Vagina (tissue), 2 donors: ENCODE data around the gene GRIK2. TPM values are rescaled to one million over a fixed set of nuclear protein-coding genes. Genes with fewer than 3 reads are reported as not detected.
"Not testable (repeated sequence)": the region's sequence is repeated elsewhere in the genome, so short reads cannot be mapped to it uniquely, and the experiment has no call there.

Experiments used
- DNase-seq, 2 donors: peaks; one replicate each; pipeline ENCODE4 v3.0.0-alpha.2; 2017; ENCODE audit errors: extremely low spot score in 2 of 2
- H3K27ac ChIP-seq: fragments of 200-600 bp; sonication (generic); one replicate; pipeline ENCODE4 v1.5.1; 2019
- H3K27me3 ChIP-seq: fragments of 200-600 bp; sonication (generic); one replicate; pipeline ENCODE4 v1.5.1; 2019
- H3K36me3 ChIP-seq, 2 donors: fragments of 200-600 bp; sonication (generic); one replicate each; pipeline ENCODE4 v1.5.1; 2017 to 2019
- H3K4me1 ChIP-seq: fragments of 200-600 bp; sonication (generic); one replicate; pipeline ENCODE4 v1.5.1; 2019
- H3K4me3 ChIP-seq, 2 donors: fragments of 200-600 bp; sonication (generic); 1 replicate in 1 of 2; 2 replicates in 1 of 2; pipeline ENCODE4 v1.5.1; 2016 to 2019
- H3K9me3 ChIP-seq: fragments of 200-600 bp; sonication (generic); one replicate; pipeline ENCODE4 v1.5.1; 2019
- CTCF ChIP-seq, 3 experiments: fragments of 450-650 bp in 2 of 3; fragments of 200-600 bp in 1 of 3; sonication (generic) in 1 of 3; IDR thresholded peaks; one replicate each; pipeline ENCODE4 v1.5.1; 2017 to 2019; ENCODE audit warnings: antibody characterized with exemption in 3 of 3, mild to moderate bottlenecking in 2 of 3, moderate library complexity in 2 of 3
- POLR2A ChIP-seq, 2 donors: fragments of 450-650 bp; IDR thresholded peaks; one replicate each; pipeline ENCODE4 v1.6.1; 2017; ENCODE audit warnings: antibody characterized with exemption in 2 of 2, mild to moderate bottlenecking in 2 of 2, moderate library complexity in 2 of 2
- POLR2AphosphoS5 ChIP-seq, 2 donors: sonication (generic); formaldehyde crosslinking; IDR thresholded peaks; one replicate each; pipeline ENCODE4 v1.9.0; 2017; ENCODE audit warnings: antibody characterized with exemption in 2 of 2, mild to moderate bottlenecking in 2 of 2, low read depth in 1 of 2; ENCODE audit not compliant: insufficient read depth in 1 of 2
- intact Hi-C: fragments of 100-400 bp; cut with DNase I; formaldehyde crosslinking; loops from one replicate; pipeline ENCODE4 v1.15.1; 2023
- total RNA-seq: library from RNA; depleted of rRNA; stranded (reverse); fragments of >200 nt; gene quantifications from one replicate; pipeline ENCODE4 v1.2.3, GENCODE V29; 2016

The GRIK2 gene
- total RNA-seq, 1 donor from 2014 or later, result 8.8 TPM

DNA sequence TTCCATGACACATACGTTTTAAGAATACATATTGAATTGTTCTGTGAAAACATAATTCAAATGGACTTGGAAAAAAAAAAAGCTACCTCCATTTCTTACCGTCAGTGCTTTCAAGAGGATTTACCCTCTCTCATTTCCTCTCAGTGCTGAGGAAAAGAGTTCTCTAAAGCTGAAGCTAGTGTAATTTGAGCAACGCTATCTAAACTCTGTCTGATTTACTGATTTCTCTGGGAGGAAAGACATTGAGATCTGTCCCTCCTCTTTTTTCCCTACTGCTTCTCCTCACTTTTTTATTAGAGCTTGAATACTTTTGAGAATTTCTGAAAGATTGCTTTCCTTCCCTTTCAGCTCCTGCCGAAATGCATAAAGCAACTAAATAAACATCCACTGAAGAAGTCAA is 41.2 kb upstream of the GRIK2 start:
- Histone ChIP-seq H3K36me3 (no peaks in the 10 kb centered on the region), H3K9me3 (no peaks in the 10 kb centered on the region), H3K27me3 (no peaks in the 10 kb centered on the region), H3K27ac (no peak overlapping the region), H3K4me1 (no peaks in the 10 kb centered on the region), H3K4me3 (no peak overlapping the region)
- intact Hi-C loops, result no loop called here
- DNase-seq, result no peak
- TF ChIP-seq POLR2AphosphoS5 (IDR thresholded peaks at IDR 0.05; ENCODE audit: insufficient read depth in 1 of 2, low read depth in 1 of 2), result no peak
- TF ChIP-seq CTCF (IDR thresholded peaks at IDR 0.05), result no peak

GRCh38 chr6:101365181-101365580 is 28.3 kb upstream of the GRIK2 start:
- H3K27ac ChIP-seq, result no peak overlapping the region
- no peaks in the 10 kb centered on the region for H3K9me3 ChIP-seq
- DNase-seq, result no peak
- H3K4me1 ChIP-seq, result no peaks in the 10 kb centered on the region
- H3K4me3 ChIP-seq, result no peak overlapping the region
- intact Hi-C loops, result no loop called here
- no peaks in the 10 kb centered on the region for H3K27me3 ChIP-seq
- H3K36me3 ChIP-seq, result no peaks in the 10 kb centered on the region
- TF ChIP-seq CTCF (IDR thresholded peaks at IDR 0.05) (no peak), POLR2A (IDR thresholded peaks at IDR 0.05) (no peak), POLR2AphosphoS5 (IDR thresholded peaks at IDR 0.05; ENCODE audit: insufficient read depth in 1 of 2, low read depth in 1 of 2) (no peak)

DNA sequence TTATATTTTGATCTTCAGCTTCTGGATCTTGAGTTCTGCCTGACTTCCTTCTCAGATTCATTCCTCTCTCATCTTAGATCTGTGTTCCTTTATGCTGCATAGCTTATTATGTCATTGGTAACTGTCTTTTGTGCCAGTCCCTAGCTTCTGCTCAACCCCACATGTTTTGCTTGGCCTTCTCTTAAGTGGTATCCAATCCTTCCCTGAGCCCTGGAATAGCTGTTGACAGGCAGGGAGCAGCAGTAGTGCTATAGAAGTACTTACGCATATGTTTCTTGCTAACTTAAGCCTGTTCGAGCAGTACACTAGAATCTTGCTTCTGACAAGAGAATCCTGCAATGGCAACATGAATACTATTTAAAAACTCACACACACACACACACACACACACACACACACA is 13.6 kb upstream of the GRIK2 start:
- no peak for TF ChIP-seq CTCF (IDR thresholded peaks at IDR 0.05)
- TF ChIP-seq POLR2A (IDR thresholded peaks at IDR 0.05), result no peak
- Histone ChIP-seq H3K36me3 (no peaks in the 10 kb centered on the region), H3K27ac (no peak overlapping the region), H3K27me3 (no peaks in the 10 kb centered on the region), H3K4me1 (no peaks in the 10 kb centered on the region), H3K4me3 (no peak overlapping the region), H3K9me3 (no peaks in the 10 kb centered on the region)
- DNase-seq, result no peak
- intact Hi-C loops, result no loop called here

DNA sequence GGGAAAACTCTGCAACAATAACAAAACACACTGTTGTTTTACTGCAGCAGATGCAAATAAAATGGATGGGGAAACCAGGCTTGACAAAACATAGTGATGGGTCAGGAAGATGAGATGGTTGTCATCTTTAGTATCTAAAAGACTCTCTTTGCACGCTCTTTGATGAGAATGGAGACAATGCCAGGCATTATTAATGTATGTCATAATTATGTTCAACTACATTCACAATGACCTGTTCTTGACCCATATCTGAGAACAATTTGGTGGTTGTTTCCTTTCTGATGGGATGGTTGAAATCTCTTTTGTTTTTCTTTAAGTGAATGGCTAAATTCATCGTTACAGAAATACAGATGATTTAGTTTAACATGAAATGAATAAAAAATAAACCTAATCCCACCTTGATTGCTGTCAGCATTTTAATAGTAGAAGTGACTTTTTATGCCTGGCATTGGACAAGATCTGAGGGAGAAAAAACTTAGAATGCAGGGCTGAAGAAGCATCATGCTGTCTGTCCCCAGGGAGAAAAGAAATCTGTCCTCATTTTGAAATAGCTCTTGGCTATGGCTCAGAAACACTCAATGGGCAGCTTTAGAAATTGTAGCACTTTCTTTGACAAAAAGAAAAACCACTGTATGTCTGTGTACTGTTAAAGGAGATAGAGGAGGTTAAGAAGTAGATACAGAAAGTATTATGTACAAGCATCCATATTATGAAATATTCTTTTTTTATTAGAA is 12.4 kb upstream of the GRIK2 start:
- Histone ChIP-seq H3K4me1 (no peaks in the 10 kb centered on the region), H3K27ac (no peak overlapping the region), H3K4me3 (no peak overlapping the region), H3K9me3 (no peaks in the 10 kb centered on the region), H3K36me3 (no peaks in the 10 kb centered on the region), H3K27me3 (no peaks in the 10 kb centered on the region)
- no peak for TF ChIP-seq POLR2AphosphoS5 (IDR thresholded peaks at IDR 0.05; ENCODE audit: insufficient read depth in 1 of 2, low read depth in 1 of 2)
- TF ChIP-seq CTCF (IDR thresholded peaks at IDR 0.05), result no peak
- TF ChIP-seq POLR2A (IDR thresholded peaks at IDR 0.05), result no peak
- no peak for DNase-seq
- intact Hi-C loops, result no loop called here

DNA sequence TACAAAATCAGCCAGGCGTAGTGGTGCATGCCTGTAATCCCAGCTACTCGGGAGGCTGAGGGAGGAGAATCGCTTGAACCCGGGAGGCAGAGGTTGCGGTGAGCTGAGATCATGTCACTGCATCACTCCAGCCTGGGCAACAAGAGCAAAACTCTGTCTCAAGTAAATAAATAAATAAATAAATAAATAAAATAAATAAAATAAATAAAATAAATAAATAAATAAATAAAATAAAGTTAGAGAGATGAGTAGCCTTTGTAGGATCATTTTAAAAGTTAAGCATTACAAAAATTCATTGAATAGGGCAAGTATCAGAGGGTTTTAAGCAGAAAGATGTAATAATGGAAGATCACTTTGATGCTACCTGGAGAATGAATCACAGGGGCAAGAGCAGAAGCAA is 9.8 kb upstream of the GRIK2 start:
- H3K9me3 ChIP-seq, DNase-seq, intact Hi-C loops, H3K4me1 ChIP-seq, H3K4me3 ChIP-seq, H3K27me3 ChIP-seq, H3K36me3 ChIP-seq, H3K27ac ChIP-seq: not testable (repeated sequence)
